DOHH2 (cell line): ENCODE measurements around the gene ITGA4.

Source experiments
- CTCF ChIP-seq: fragments of 200-600 bp; sonication (generic); IDR thresholded peaks from one replicate; pipeline ENCODE4 v1.5.1; 2014; ENCODE audit warnings: antibody characterized with exemption, mild to moderate bottlenecking, low read depth, low read length; ENCODE audit not compliant: poor library complexity, severe bottlenecking
- EZH2phosphoT487 ChIP-seq: fragments of 200-600 bp; sonication (generic); IDR thresholded peaks from 2 replicates; pipeline ENCODE4 v1.6.1; 2017; ENCODE audit warnings: borderline replicate concordance, mild to moderate bottlenecking, antibody characterized with exemption, low read length, moderate library complexity, mixed read lengths

- TF ChIP-seq CTCF, result no peak
- no peak for TF ChIP-seq EZH2phosphoT487
Measured at GRCh38 chr2:181520253-181520652, 63.1 kb downstream of the ITGA4 start.
